Ishikawa (cell line): ENCODE measurements around the gene FAM3A.

Source experiments
- CEBPB ChIP-seq: IDR thresholded peaks from 2 replicates; pipeline ENCODE4 v1.6.1; 2012
- CREB1 ChIP-seq: IDR thresholded peaks from 2 replicates; pipeline ENCODE4 v1.6.1; 2012; ENCODE audit warnings: low read depth
- EGR1 ChIP-seq: IDR thresholded peaks from 2 replicates; pipeline ENCODE4 v1.6.1; 2012
- EP300 ChIP-seq: IDR thresholded peaks from 2 replicates; pipeline ENCODE4 v1.6.1; 2012; ENCODE audit warnings: borderline replicate concordance
- FOXM1 ChIP-seq: IDR thresholded peaks from 2 replicates; pipeline ENCODE4 v1.6.1; 2012; ENCODE audit warnings: low read depth, borderline replicate concordance
- MAX ChIP-seq: IDR thresholded peaks from 2 replicates; pipeline ENCODE4 v1.6.1; 2012
- NFIC ChIP-seq: IDR thresholded peaks from 2 replicates; pipeline ENCODE4 v1.6.1; 2012
- RAD21 ChIP-seq: IDR thresholded peaks from 2 replicates; pipeline ENCODE4 v1.6.1; 2012; ENCODE audit warnings: low read depth
- TAF1 ChIP-seq: IDR thresholded peaks from 2 replicates; pipeline ENCODE4 v1.6.1; 2012; ENCODE audit warnings: low read depth, mild to moderate bottlenecking
- TCF12 ChIP-seq: IDR thresholded peaks from 2 replicates; pipeline ENCODE4 v1.6.1; 2012; ENCODE audit warnings: low read depth
- TEAD4 ChIP-seq: IDR thresholded peaks from 2 replicates; pipeline ENCODE4 v1.6.1; 2012
- USF1 ChIP-seq: IDR thresholded peaks from 2 replicates; pipeline ENCODE4 v1.6.1; 2012
- YY1 ChIP-seq: IDR thresholded peaks from 2 replicates; pipeline ENCODE4 v1.6.1; 2012; ENCODE audit warnings: low read depth
- ZBTB7A ChIP-seq: IDR thresholded peaks from 2 replicates; pipeline ENCODE4 v1.6.1; 2012; ENCODE audit warnings: low read depth
- TF ChIP-seq, protein P1 (sequence below): IDR thresholded peaks from 2 replicates; pipeline ENCODE4 v1.6.1; 2012; ENCODE audit warnings: low read depth, mild to moderate bottlenecking

The FAM3A gene

DNA sequence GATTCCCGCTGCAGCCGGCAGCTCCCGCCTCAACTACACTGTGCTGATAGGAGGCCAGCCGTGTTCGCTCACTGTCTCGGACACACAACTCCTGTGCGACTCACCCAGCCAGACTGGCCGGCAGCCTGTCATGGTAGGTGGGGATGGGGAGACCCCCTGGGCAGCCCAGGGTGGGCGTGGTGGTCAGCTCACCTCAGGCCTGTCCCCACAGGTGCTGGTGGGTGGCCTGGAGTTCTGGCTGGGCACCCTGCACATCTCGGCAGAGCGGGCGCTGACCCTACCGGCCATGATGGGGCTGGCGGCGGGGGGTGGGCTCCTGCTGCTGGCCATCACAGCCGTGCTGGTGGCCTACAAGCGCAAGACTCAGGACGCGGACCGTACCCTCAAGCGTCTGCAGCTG is 48.5 kb downstream of the FAM3A start:
- TF ChIP-seq RAD21 (no peak), MAX (no peak), USF1 (no peak), ZBTB7A (no peak), TAF1 (no peak)

DNA sequence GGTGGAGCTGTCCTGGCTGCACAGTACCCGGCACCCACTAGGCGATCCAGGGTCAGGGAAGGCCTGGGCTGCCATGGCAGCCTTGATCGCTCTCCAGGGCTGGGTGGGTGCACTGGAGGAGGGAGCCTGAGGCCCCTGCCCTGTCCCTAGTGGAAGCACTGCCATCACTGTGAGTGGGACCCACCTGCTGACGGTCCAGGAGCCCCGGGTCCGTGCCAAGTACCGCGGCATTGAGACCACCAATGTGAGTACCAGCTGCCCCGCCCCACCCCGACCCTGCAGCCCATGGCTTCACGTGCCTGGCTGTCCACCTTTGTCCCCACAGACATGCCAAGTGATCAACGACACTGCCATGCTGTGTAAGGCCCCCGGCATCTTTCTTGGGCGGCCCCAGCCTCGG is 49.1 kb downstream of the FAM3A start:
- no peak for TF ChIP-seq FOXM1
- TF ChIP-seq USF1 = no peak
- TF ChIP-seq TCF12 = no peak
- no peak for TF ChIP-seq ZBTB7A
- TF ChIP-seq RAD21 = no peak
- no peak for TF ChIP-seq YY1
- TF ChIP-seq MAX = no peak
- TF ChIP-seq, protein P1, sequence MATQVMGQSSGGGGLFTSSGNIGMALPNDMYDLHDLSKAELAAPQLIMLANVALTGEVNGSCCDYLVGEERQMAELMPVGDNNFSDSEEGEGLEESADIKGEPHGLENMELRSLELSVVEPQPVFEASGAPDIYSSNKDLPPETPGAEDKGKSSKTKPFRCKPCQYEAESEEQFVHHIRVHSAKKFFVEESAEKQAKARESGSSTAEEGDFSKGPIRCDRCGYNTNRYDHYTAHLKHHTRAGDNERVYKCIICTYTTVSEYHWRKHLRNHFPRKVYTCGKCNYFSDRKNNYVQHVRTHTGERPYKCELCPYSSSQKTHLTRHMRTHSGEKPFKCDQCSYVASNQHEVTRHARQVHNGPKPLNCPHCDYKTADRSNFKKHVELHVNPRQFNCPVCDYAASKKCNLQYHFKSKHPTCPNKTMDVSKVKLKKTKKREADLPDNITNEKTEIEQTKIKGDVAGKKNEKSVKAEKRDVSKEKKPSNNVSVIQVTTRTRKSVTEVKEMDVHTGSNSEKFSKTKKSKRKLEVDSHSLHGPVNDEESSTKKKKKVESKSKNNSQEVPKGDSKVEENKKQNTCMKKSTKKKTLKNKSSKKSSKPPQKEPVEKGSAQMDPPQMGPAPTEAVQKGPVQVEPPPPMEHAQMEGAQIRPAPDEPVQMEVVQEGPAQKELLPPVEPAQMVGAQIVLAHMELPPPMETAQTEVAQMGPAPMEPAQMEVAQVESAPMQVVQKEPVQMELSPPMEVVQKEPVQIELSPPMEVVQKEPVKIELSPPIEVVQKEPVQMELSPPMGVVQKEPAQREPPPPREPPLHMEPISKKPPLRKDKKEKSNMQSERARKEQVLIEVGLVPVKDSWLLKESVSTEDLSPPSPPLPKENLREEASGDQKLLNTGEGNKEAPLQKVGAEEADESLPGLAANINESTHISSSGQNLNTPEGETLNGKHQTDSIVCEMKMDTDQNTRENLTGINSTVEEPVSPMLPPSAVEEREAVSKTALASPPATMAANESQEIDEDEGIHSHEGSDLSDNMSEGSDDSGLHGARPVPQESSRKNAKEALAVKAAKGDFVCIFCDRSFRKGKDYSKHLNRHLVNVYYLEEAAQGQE = no peak
- TF ChIP-seq EP300 = no peak
- no peak for TF ChIP-seq CEBPB
- TF ChIP-seq TAF1 = no peak
- no peak for TF ChIP-seq TEAD4
- TF ChIP-seq CREB1 = no peak
- no peak for TF ChIP-seq EGR1
- no peak for TF ChIP-seq NFIC

DNA sequence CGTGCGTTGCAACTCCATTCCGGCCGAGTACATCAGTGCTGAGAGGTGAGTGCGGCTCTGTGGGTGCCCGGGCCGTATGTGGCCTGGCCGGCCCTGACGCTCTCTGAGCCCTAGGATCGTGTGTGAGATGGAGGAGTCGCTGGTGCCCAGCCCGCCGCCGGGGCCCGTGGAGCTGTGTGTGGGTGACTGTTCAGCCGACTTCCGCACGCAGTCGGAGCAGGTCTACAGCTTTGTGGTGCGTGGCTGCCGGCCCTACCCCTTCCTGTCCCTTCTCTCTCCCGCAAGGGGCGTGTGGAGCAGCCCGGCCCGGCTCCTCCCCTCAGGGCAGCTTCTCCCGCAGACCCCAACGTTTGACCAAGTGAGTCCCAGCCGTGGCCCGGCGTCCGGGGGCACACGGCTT is 50.0 kb downstream of the FAM3A start:
- TF ChIP-seq TCF12 (no peak), EGR1 (no peak)

DNA sequence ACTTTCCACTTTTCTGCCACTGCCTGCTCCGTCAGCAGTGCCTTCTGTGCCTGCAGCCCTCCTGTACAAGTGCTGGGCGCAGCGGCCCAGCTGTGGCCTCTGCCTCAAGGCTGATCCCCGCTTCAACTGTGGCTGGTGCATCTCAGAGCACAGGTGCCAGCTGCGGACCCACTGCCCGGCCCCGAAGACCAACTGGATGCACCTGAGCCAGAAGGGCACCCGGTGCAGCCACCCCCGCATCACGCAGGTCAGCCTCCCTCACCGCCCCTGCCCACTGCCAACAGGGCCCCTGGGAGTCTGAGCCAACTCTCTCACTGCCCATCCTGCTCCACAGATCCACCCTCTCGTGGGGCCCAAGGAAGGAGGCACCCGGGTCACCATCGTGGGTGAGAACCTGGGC is 50.4 kb downstream of the FAM3A start:
- TF ChIP-seq USF1 = no peak
- TF ChIP-seq EGR1 = no peak
- TF ChIP-seq CEBPB = no peak
- TF ChIP-seq CREB1 = no peak
- TF ChIP-seq MAX = no peak

DNA sequence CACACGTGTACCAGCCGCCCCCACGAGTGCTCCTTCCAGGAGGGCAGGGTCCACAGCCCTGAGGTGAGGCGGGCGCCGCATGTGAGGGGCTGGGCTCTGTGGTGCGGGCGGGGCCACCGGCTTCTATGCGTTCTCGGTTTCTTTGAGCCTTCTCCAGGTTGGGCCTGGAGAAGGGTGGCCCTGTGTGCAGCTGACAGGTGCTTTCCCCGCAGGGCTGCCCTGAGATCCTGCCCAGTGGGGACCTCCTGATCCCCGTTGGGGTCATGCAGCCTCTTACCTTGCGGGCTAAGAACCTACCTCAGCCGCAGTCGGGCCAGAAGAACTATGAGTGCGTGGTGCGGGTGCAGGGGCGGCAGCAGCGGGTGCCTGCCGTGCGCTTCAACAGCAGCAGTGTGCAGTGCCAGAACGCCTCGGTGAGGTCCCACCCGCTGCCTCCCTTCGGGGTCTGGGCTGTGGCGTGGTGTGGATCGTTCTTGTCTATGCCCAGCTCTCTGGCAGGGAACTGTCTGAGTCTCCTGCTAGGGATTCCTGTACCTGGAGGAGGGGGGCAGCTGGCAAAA is 51.1 kb downstream of the FAM3A start:
- TF ChIP-seq, protein P1 = no peak
- TF ChIP-seq YY1 = no peak
- TF ChIP-seq NFIC = no peak
- TF ChIP-seq MAX = no peak
- no peak for TF ChIP-seq RAD21
- TF ChIP-seq EP300 = no peak
- TF ChIP-seq CEBPB = no peak
- no peak for TF ChIP-seq ZBTB7A
- TF ChIP-seq TAF1 = no peak
- no peak for TF ChIP-seq TCF12
- TF ChIP-seq CREB1 = no peak
- TF ChIP-seq USF1 = no peak
- TF ChIP-seq TEAD4 = no peak
- TF ChIP-seq EGR1 = no peak
- no peak for TF ChIP-seq FOXM1

DNA sequence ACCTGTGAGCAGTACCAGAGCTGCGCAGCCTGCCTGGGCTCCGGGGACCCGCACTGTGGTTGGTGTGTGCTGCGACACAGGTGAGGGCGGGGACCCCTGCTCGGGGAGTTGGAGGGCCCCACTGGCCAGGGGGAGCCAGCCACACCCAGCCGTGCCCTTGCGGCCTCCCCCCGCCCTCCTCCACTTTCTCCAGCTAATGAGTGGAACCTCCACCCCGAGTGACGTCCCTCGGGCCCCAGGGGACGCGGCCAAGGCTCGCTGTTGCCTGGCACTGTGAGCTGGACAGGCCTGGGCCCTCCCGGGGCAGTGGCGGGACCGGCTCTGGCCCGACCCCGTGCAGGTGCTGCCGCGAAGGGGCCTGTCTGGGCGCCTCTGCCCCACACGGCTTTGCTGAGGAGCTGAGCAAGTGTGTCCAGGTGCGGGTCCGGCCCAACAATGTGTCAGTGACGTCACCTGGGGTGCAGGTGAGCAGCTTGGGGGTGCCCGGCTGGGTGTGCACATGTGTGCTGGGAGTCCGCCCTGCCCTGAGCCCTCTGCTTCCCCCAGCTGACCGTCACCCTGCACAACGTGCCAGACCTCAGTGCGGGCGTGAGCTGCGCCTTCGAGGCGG is 52.3 kb downstream of the FAM3A start:
- TF ChIP-seq CREB1 = no peak
- TF ChIP-seq NFIC = no peak
- TF ChIP-seq CEBPB = no peak
- TF ChIP-seq ZBTB7A = no peak
- no peak for TF ChIP-seq TCF12
- no peak for TF ChIP-seq RAD21
- TF ChIP-seq EP300 = no peak
- no peak for TF ChIP-seq USF1
- no peak for TF ChIP-seq EGR1
- no peak for TF ChIP-seq YY1
- TF ChIP-seq TEAD4 = no peak
- no peak for TF ChIP-seq TAF1
- no peak for TF ChIP-seq MAX
- TF ChIP-seq, protein P1 = no peak
- TF ChIP-seq FOXM1 = no peak
